HepG2 (cell line): ENCODE measurements around the gene MAPK14. TPM values are rescaled to one million over a fixed set of nuclear protein-coding genes. Genes with fewer than 3 reads are reported as not detected.
A peak's percentile ranks its signal among the peaks of the same experiment; 100 is the strongest.

Source experiments
- ATAC-seq: fragments of 200-7000 bp; cut with Tn5 transposase; 3 replicates; pipeline ENCODE4 v1.9.1; 2020; ENCODE audit warnings: mild to moderate bottlenecking, moderate library complexity
- BruUV-seq: library from RNA; stranded (reverse); fragments of 400-500 nt; replicated peaks from 2 replicates; lab custom pipeline; 2021; lab: Mats Ljungman, UMichigan
- CTCF ChIA-PET: fragments of 300-600 bp; formaldehyde crosslinking; extraction: SDS; loops from one replicate; lab custom pipeline; 2021; ENCODE audit warnings: low total read pairs, inconsistent platforms, low intra/inter-chr PET ratio; lab: Yijun Ruan, JAX
- POLR2A ChIA-PET: fragments of 350-600 bp; sonication (Branson Sonifier 250); formaldehyde crosslinking; loops from one replicate; lab custom pipeline; 2020; ENCODE audit warnings: antibody characterized with exemption, inconsistent platforms; lab: Yijun Ruan, JAX
- DNase-seq: peaks from one replicate; pipeline ENCODE4 v3.0.0-alpha.2; 2015; ENCODE audit warnings: low spot score
- FAIRE-seq: peaks from 3 replicates; lab custom pipeline; 2011; peaks lifted over from hg19 to GRCh38; lab: Jason Lieb, UNC
- H2AFZ ChIP-seq: one replicate; pipeline ENCODE4 v1.6.1; 2011; ENCODE audit warnings: low read length, inconsistent platforms
- H3K27ac ChIP-seq: fragments of 300-600 bp; 3 replicates; pipeline ENCODE4 v1.8.0; 2011; ENCODE audit warnings: mixed run types, mild to moderate bottlenecking, mixed read lengths, low read length, inconsistent platforms; ENCODE audit not compliant: insufficient read depth; ENCODE audit errors: extremely low read length
- H3K27me3 ChIP-seq, 2 experiments: fragments of 200-600 bp in 1 of 2; 2 replicates in 1 of 2; 3 replicates in 1 of 2; pipeline versions ENCODE4 v1.6.0 to v1.8.0; 2011; ENCODE audit warnings: low read length in 2 of 2, mild to moderate bottlenecking in 2 of 2, moderate library complexity in 2 of 2, inconsistent platforms in 1 of 2; ENCODE audit not compliant: insufficient read depth in 2 of 2, control insufficient read depth in 1 of 2
- H3K36me3 ChIP-seq, 2 experiments: fragments of 200-600 bp in 1 of 2; replicated peaks in 1 of 2; 2 replicates in 1 of 2; 3 replicates in 1 of 2; pipeline versions ENCODE4 v1.5.1 to v1.8.0; 2011; ENCODE audit warnings: low read length in 2 of 2, inconsistent platforms in 1 of 2; ENCODE audit not compliant: insufficient read depth in 2 of 2, control insufficient read depth in 1 of 2
- H3K4me1 ChIP-seq: 2 replicates; pipeline ENCODE4 v1.5.1; 2012; ENCODE audit warnings: low read length, inconsistent platforms; ENCODE audit not compliant: insufficient read depth
- H3K4me2 ChIP-seq: 2 replicates; pipeline ENCODE4 v1.6.0; 2011; ENCODE audit warnings: low read depth, low read length, inconsistent platforms
- H3K4me3 ChIP-seq, 3 experiments: fragments of 200-600 bp in 1 of 3; sonication (generic), shearing (Covaris generic) in 1 of 3; replicated peaks in 1 of 3; 2 replicates each; pipeline ENCODE4 v1.5.1; 2011 to 2016; ENCODE audit warnings: low read length in 3 of 3, inconsistent platforms in 2 of 3, low read depth in 2 of 3, mild to moderate bottlenecking in 2 of 3, control low read depth in 1 of 3, mixed read lengths in 1 of 3; ENCODE audit not compliant: insufficient read depth in 1 of 3
- H3K79me2 ChIP-seq: one replicate; pipeline ENCODE4 v1.6.1; 2011; ENCODE audit warnings: low read length, inconsistent platforms; ENCODE audit not compliant: insufficient read depth
- H3K9ac ChIP-seq: 2 replicates; pipeline ENCODE4 v1.6.0; 2011; ENCODE audit warnings: mild to moderate bottlenecking, low read depth, low read length, inconsistent platforms; ENCODE audit not compliant: insufficient read depth
- H3K9me3 ChIP-seq: 2 replicates; pipeline ENCODE4 v1.5.1; 2012; ENCODE audit warnings: mild to moderate bottlenecking, low read length
- H4K20me1 ChIP-seq: 2 replicates; pipeline ENCODE4 v1.6.0; 2011; ENCODE audit warnings: inconsistent platforms, mild to moderate bottlenecking, low read length, moderate library complexity; ENCODE audit not compliant: insufficient read depth
- ASH2L ChIP-seq: fragments of 300-600, 200-600 bp; sonication (generic); IDR thresholded peaks from 2 replicates; pipeline ENCODE4 v1.7.0; 2017; ENCODE audit warnings: low read depth, mild to moderate bottlenecking, moderate library complexity, mixed read lengths, low read length; ENCODE audit not compliant: insufficient read length
- CCAR2 ChIP-seq: fragments of 200-400 bp; formaldehyde crosslinking; optimal IDR thresholded peaks from 2 replicates; pipeline ENCODE3; 2018; ENCODE audit warnings: low read depth, mild to moderate bottlenecking, low read length, moderate library complexity
- FOSL2 ChIP-seq: sonication (generic); formaldehyde crosslinking; IDR thresholded peaks from 2 replicates; pipeline ENCODE4 v1.4.0; 2020; ENCODE audit warnings: missing genetic modification reagents
- HDAC2 ChIP-seq: sonication (generic); formaldehyde crosslinking; IDR thresholded peaks from 2 replicates; pipeline ENCODE4 v1.4.0; 2020; ENCODE audit warnings: missing genetic modification reagents
- HOXA3 ChIP-seq: sonication (generic); formaldehyde crosslinking; IDR thresholded peaks from 2 replicates; pipeline ENCODE4 v1.5.0; 2020; ENCODE audit warnings: missing genetic modification reagents
- KDM6A ChIP-seq: IDR thresholded peaks from 2 replicates; pipeline ENCODE4 v1.6.1; 2016; ENCODE audit warnings: low read depth
- KLF12 ChIP-seq: sonication (generic); formaldehyde crosslinking; IDR thresholded peaks from 2 replicates; pipeline ENCODE4 v1.4.0; 2020; ENCODE audit warnings: missing genetic modification reagents, borderline replicate concordance
- MEF2D ChIP-seq: sonication (generic); formaldehyde crosslinking; IDR thresholded peaks from 2 replicates; pipeline ENCODE4 v1.5.1; 2020; ENCODE audit warnings: mild to moderate bottlenecking, missing genetic modification reagents
- MIXL1 ChIP-seq: IDR thresholded peaks from 2 replicates; pipeline ENCODE4 v1.6.1; 2016
- NCOR1 ChIP-seq: fragments of 200-600 bp; sonication (generic); IDR thresholded peaks from 2 replicates; pipeline ENCODE4 v1.7.0; 2017; ENCODE audit warnings: antibody characterized with exemption, low read length, borderline replicate concordance
- RARA ChIP-seq: IDR thresholded peaks from 2 replicates; pipeline ENCODE4 v1.6.1; 2016; ENCODE audit warnings: missing genetic modification reagents, missing compliant biosample characterization
- SAP130 ChIP-seq: IDR thresholded peaks from 2 replicates; pipeline ENCODE4 v1.6.1; 2016; ENCODE audit warnings: low read depth
- SIN3A ChIP-seq: IDR thresholded peaks from 2 replicates; pipeline ENCODE4 v1.6.1; 2011; ENCODE audit warnings: low read depth, mild to moderate bottlenecking, control low read depth, low read length, borderline replicate concordance
- THRA ChIP-seq: sonication (generic); formaldehyde crosslinking; IDR thresholded peaks from 2 replicates; pipeline ENCODE4 v1.4.0; 2020; ENCODE audit warnings: missing genetic modification reagents, borderline replicate concordance
- TIGD3 ChIP-seq: sonication (generic); formaldehyde crosslinking; IDR thresholded peaks from 2 replicates; pipeline ENCODE4 v1.5.1; 2020; ENCODE audit warnings: mild to moderate bottlenecking, missing genetic modification reagents, borderline replicate concordance
- ZFX ChIP-seq: sonication (generic); formaldehyde crosslinking; IDR thresholded peaks from 2 replicates; pipeline ENCODE4 v1.4.0; 2020; ENCODE audit warnings: mild to moderate bottlenecking, low read depth, missing genetic modification reagents, moderate library complexity
- ZMYM3 ChIP-seq: sonication (generic); formaldehyde crosslinking; IDR thresholded peaks from 2 replicates; pipeline ENCODE4 v1.5.1; 2020; ENCODE audit warnings: mild to moderate bottlenecking, missing genetic modification reagents
- ZNF331 ChIP-seq: sonication (generic); formaldehyde crosslinking; IDR thresholded peaks from 2 replicates; pipeline ENCODE4 v1.4.0; 2020; ENCODE audit warnings: missing genetic modification reagents
- ZNF460 ChIP-seq: sonication (generic); formaldehyde crosslinking; IDR thresholded peaks from 2 replicates; pipeline ENCODE4 v1.5.1; 2020; ENCODE audit warnings: missing genetic modification reagents, mild to moderate bottlenecking, borderline replicate concordance
- WGBS: methylation state at CpG from one replicate; pipeline ENCODE4 v1.1.6; 2017; ENCODE audit warnings: low lambda C conversion rate; 5-methylcytosine and 5-hydroxymethylcytosine counted together
- in situ Hi-C: cut with HindIII; loops from 2 replicates; pipeline ENCODE4 v1.10.0; 2017; ENCODE audit warnings: low pct_unique_long_range_greater_than_20kb; ENCODE audit not compliant: extremely low pct_ligation_motif_present
- intact Hi-C: fragments of 100-400 bp; cut with micrococcal nuclease; formaldehyde crosslinking; loops from one replicate; pipeline ENCODE4 v1.10.0; 2022; ENCODE audit not compliant: unreplicated experiment
- polyA plus RNA-seq, 8 experiments: library from polyadenylated mRNA; depleted of rRNA in 3 of 8; stranded (reverse) in 7 of 8; unstranded in 1 of 8; fragments of >200 nt; fragmentation: Illumina TruSeq in 4 of 8; extraction: Trizol in 4 of 8; gene quantifications; 2 replicates each; pipeline versions ENCODE4 v1.2.1 to v1.2.3, GENCODE V29; 2011 to 2016; ENCODE audit warnings: low read depth in 4 of 8, missing spikeins in 1 of 8, mixed read lengths in 1 of 8; ENCODE audit not compliant: insufficient read depth in 1 of 8
- total RNA-seq, 5 experiments: library from RNA; depleted of rRNA; stranded (reverse); fragments of >200 nt; fragmentation: Illumina TruSeq; extraction: Trizol; gene quantifications; 2 replicates each; pipeline ENCODE4 v1.2.3, GENCODE V29; 2016; ENCODE audit warnings: low read depth in 1 of 5
- TF ChIP-seq, protein P1 (sequence below): sonication (generic); formaldehyde crosslinking; IDR thresholded peaks from 2 replicates; pipeline ENCODE4 v1.5.0; 2020; ENCODE audit warnings: mild to moderate bottlenecking, missing genetic modification reagents

MAPK14 gene
- total and polyA plus RNA-seq, 2 of the 13 experiments (the other 11 are each of a cell fraction or from before 2014, with no cell fraction given) = 66.3 to 67.3 TPM

DNA sequence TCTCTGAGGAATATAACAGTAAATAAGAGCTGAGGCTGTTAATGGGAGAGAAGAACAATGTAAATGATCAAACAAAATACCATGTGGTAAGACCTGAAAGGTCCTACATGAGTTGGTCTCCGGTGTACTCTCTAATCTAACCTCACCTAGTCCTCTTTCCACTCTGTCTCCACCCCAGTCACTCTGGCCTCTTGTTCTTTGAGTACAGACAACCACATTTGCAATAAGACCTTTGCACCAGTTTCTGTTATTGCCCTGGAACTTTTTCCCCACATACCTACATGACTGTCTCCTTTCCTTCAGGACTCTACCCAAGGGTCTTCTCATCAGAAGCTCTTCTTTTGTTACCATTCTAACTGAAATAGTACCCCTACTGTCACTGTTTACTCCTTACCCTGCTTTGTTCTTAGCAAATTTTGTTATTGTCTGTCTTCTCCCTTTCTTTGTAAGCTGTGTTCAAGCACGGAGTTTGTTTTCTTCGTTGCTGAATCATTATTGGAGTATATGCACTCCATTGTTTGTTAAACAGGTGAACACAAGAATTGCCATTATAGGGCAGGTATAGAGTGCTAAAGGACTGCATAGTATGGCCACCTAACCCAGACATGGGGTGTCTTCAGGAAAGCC lies 37.3 kb downstream of the MAPK14 start:
- FAIRE-seq (peak; percentile 69), DNase-seq (peak; percentile 99), ATAC-seq (peak; percentile 95)
- Histone ChIP-seq H3K4me3 (peak overlapping the region; percentile 19 to 54 (median 32); a peak in 4 of 6 replicates), H3K9me3 (no peaks in the 10 kb centered on the region), H2AFZ (no peak overlapping the region), H3K36me3 (peaks cover 7% of the 10 kb centered on the region in 2 experiments; a peak in 4 of 5 replicates), H4K20me1 (peaks cover 5% of the 10 kb centered on the region; the same call in 1 of the 2 replicates), H3K79me2 (peaks cover 86% of the 10 kb centered on the region), H3K27me3 (no peaks in the 10 kb centered on the region), H3K4me2 (peak overlapping the region; percentile 80), H3K9ac (peak overlapping the region; percentile 59), H3K27ac (peak overlapping the region; percentile 91), H3K4me1 (peaks cover 86% of the 10 kb centered on the region)
- TSS peak; percentile 97 for BruUV-seq
- in situ Hi-C loops (no loop called here), intact Hi-C loops (loop anchor here (2.0 kb wide), 2 partner anchors 30 to 36 kb away; no protein-coding TSS in a partner anchor)
- CTCF ChIA-PET = no interaction called here
- WGBS = 5% methylated on average over 3 of the region's 3 CpGs
- POLR2A ChIA-PET = interaction anchor here (0.8 to 4.7 kb wide), 6 partner anchors 9 to 66 kb away, joined by 3 to 50 read pairs (median 10); partner anchors contain the start of genes MAPK13 and MAPK14
- 0 out of 2 replicates have a peak, but pooled peaks have one; percentile 3 for TF ChIP-seq FOSL2 (CRISPR knock-in tag)
- TF ChIP-seq NCOR1 = peak; percentile 92; the same call in 1 of the 2 replicates
- TF ChIP-seq MEF2D (CRISPR knock-in tag) = peak; percentile 38; the same call in 1 of the 2 replicates
- peak; percentile 42; the same call in 1 of the 2 replicates for TF ChIP-seq HOXA3
- TF ChIP-seq SAP130 (CRISPR knock-in tag) = peak; percentile 85
- TF ChIP-seq ZFX (CRISPR knock-in tag) = peak; percentile 24; the same call in 1 of the 2 replicates
- 0 out of 2 replicates have a peak, but pooled peaks have one; percentile 33 for TF ChIP-seq MIXL1
- no peak for TF ChIP-seq KLF12 (CRISPR knock-in tag)
- peak; percentile 70; the same call in 1 of the 2 replicates for TF ChIP-seq KDM6A
- no peak for TF ChIP-seq SIN3A
- no peak for TF ChIP-seq CCAR2
- TF ChIP-seq ZMYM3 (CRISPR knock-in tag) = peak; percentile 69; the same call in 1 of the 2 replicates
- 0 out of 2 replicates have a peak, but pooled peaks have one; percentile 36 for TF ChIP-seq ZNF331 (CRISPR knock-in tag)
- TF ChIP-seq RARA (CRISPR knock-in tag) = peak; percentile 76
- 0 out of 2 replicates have a peak, but pooled peaks have one; percentile 18 for TF ChIP-seq THRA (CRISPR knock-in tag)
- peak; percentile 98 for TF ChIP-seq ASH2L
- no peak for TF ChIP-seq TIGD3 (CRISPR knock-in tag)
- TF ChIP-seq ZNF460 (CRISPR knock-in tag) = no peak
- TF ChIP-seq HDAC2 (CRISPR knock-in tag) = peak; percentile 63
- TF ChIP-seq, protein P1, sequence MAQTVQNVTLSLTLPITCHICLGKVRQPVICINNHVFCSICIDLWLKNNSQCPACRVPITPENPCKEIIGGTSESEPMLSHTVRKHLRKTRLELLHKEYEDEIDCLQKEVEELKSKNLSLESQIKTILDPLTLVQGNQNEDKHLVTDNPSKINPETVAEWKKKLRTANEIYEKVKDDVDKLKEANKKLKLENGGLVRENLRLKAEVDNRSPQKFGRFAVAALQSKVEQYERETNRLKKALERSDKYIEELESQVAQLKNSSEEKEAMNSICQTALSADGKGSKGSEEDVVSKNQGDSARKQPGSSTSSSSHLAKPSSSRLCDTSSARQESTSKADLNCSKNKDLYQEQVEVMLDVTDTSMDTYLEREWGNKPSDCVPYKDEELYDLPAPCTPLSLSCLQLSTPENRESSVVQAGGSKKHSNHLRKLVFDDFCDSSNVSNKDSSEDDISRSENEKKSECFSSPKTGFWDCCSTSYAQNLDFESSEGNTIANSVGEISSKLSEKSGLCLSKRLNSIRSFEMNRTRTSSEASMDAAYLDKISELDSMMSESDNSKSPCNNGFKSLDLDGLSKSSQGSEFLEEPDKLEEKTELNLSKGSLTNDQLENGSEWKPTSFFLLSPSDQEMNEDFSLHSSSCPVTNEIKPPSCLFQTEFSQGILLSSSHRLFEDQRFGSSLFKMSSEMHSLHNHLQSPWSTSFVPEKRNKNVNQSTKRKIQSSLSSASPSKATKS (CRISPR knock-in tag) = no peak
